Measurements from ENCODE around the gene BCAS4. TPM values are rescaled to one million over a fixed set of nuclear protein-coding genes. Genes with fewer than 3 reads are reported as not detected.
"Not testable (repeated sequence)": the region's sequence is repeated elsewhere in the genome, so short reads cannot be mapped to it uniquely, and the experiment has no call there.

Gene BCAS4
- total RNA-seq, 1 experiment from 2014 or later, result 17.6 TPM

DNA sequence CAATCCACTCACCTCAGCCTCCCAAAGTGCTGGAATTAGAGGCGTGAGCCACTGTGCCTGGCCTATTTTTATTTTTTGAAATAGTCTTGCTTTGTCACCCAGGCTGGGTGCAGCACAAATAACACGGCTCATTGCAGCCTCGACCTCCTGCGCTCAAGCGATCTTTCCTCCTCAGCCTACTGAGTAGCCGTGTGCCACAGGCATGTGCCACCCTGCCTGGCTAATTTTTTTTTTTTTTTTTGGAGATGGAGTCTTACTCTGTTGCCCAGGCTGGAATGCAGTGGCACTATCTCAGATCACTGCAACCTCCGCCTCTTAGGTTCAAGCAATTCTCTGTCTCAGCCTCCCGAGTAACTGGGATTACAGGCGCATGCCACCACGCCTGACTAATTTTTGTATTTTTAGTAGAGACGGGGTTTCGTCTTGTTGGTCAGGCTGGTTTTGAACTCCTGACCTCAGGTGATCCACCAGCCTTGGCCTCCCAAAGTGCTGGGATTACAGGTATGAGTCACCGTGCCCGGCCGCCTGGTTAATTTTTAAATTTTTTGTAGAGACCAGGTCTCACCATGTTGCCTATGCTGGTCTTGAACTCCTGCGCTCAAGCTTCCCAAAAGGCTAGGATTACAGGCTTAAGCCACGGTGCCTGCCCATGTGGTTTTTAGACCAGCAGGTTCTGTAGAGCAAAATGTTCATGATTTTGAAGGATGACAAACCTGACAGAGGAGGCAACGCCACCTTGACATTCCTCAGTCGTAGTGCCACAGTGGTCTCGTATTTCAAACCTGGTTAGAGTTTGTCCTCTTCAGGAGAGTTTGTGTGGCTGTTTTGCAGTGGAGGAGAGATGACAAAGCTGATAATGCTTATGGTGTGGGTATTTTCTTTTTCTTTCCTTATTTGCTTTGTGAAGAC is 31.1 kb upstream of the BCAS4 start:
- H3K36me3 ChIP-seq (replicated peaks; ENCODE audit: control insufficient read depth, insufficient read depth, low read length); H3K4me3 ChIP-seq (ENCODE audit: insufficient read depth, low read depth, low read length); H3K27me3 ChIP-seq (ENCODE audit: control insufficient read depth, insufficient read depth, low read length); DNase-seq: not testable (repeated sequence)

DNA sequence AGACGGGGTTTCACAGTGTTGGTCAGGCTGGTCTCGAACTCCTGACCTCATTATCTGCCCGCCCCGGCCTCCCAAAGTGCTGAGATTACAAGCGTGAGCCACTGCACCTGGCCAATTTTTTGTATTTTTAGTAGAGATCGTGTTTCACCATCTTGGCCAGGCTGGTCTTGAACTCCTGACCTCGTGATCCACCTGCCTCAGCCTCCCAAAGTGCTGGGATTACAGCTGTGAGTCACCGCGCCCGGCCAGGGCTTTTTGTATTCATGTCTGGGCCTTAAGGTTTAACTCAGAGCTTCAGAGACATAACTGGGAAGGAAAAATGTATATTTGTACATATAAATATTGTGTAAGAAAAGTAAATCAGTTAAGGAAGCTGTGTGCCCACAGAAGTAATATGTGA is 29.6 kb upstream of the BCAS4 start:
- not testable (repeated sequence) for H3K4me3 ChIP-seq (ENCODE audit: insufficient read depth, low read depth, low read length); H3K27me3 ChIP-seq (ENCODE audit: control insufficient read depth, insufficient read depth, low read length); H3K36me3 ChIP-seq (replicated peaks; ENCODE audit: control insufficient read depth, insufficient read depth, low read length); DNase-seq

DNA sequence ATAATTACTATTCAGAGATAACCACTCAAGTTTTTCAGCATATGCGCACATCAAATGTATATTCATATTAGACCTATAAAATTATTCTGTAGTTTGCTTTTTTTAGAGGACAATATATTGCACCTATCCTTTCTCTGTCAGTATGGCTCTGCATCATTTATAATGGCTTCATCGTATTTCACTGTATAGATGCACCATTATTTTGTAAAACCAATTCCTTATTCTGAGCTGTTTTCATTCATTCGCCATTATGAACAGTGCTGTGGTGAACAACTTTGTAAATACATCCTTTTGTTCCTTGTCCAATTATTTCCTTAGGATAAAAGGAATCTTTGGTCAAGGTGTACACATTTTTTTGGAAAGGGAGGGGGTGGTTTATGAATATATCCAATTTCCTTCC is 29.2 kb upstream of the BCAS4 start:
- no peak for DNase-seq
- Histone ChIP-seq H3K36me3 (replicated peaks; ENCODE audit: control insufficient read depth, insufficient read depth, low read length) (no peaks in the 10 kb centered on the region), H3K4me3 (ENCODE audit: insufficient read depth, low read depth, low read length) (no peak overlapping the region), H3K27me3 (ENCODE audit: control insufficient read depth, insufficient read depth, low read length) (no peaks in the 10 kb centered on the region)

DNA sequence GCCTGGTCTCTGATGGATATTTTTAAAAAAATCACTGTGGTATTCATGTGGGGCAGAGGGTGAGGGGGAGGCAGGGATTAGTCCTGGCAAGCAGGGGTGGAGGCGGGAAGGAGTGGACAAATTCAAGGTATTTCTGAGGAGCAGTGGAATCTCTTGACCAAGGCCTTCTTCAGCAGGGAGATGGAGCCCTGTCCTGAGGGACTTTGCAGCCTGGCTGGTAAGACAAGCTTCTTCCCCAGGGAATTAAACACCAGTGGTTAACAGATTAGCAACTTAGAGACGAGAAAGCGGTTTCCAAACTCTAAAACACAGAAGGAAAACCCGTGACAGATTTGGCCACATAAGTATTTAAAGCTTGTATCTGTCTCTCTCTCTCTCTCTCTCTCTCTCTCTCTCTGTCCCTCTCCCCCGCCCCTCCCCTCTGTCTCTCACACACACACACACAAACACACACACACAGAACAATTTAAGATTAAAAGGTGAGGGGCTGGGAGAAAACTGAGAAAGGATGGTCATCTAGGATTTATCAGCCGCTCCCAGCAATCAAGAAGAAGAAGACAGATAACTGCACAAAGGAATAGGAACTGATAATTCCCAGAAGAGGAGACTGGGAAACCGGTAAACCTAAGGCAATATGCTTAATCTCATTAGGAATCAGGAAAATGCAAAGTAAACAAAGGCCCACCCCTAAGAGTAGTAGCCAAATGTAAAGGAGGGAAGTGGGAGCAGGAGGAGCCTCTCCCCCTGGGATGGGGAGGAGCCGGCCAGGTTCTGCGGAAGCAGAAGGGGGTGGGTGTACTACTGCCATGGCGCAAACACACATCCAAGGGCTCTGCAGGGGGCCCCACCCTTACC is 27.7 kb upstream of the BCAS4 start:
- not testable (repeated sequence) for H3K36me3 ChIP-seq (replicated peaks; ENCODE audit: control insufficient read depth, insufficient read depth, low read length); H3K4me3 ChIP-seq (ENCODE audit: insufficient read depth, low read depth, low read length); H3K27me3 ChIP-seq (ENCODE audit: control insufficient read depth, insufficient read depth, low read length); DNase-seq

DNA sequence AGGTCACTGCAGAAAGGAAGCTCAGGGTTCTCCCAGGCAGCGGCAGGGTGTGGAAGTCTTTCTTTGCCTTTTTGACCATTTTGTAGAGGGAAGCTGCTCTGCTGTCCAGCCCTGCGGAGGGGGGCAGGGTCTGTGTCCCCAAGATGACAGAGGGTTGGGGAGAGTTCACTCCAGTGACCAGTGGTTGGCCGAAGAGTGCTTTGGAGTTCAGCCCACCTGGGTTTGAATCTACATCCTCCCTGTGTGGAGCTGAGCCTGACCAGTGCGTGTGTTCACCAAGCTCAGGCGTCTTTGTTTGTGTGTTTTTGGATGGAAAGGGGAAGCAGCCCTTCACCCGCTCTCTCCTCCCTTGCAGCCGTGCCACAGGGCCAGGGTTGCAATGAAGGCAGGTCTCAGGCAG is 25.9 kb upstream of the BCAS4 start:
- DNase-seq; H3K36me3 ChIP-seq (replicated peaks; ENCODE audit: control insufficient read depth, insufficient read depth, low read length); H3K27me3 ChIP-seq (ENCODE audit: control insufficient read depth, insufficient read depth, low read length); H3K4me3 ChIP-seq (ENCODE audit: insufficient read depth, low read depth, low read length): not testable (repeated sequence)

DNA sequence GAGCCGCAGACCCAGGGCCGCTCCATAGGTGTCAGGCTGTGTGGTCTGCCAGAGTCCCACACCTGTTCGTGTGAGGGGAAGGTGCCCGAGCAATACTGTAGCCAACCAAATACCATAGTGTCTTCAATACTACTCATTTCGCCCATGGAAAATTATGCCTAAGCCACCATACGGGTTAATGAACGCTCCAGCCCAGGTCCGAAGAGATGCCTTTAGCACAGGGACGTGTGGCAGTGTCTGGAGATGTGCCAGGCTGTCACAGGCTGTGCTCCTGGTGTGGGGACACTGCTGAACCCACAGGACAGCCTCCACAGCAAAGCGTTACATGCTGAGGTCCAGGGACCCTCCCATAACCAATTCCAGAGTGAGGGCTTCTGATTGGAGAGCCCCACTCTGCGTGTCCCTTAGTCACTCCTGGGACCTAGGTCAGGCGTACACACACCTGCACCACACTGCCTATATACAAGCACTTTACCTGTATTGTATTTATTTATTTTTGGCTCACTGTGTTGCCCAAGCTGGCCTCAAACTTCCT is 25.2 kb upstream of the BCAS4 start:
- not testable (repeated sequence) for H3K4me3 ChIP-seq (ENCODE audit: insufficient read depth, low read depth, low read length); DNase-seq; H3K27me3 ChIP-seq (ENCODE audit: control insufficient read depth, insufficient read depth, low read length); H3K36me3 ChIP-seq (replicated peaks; ENCODE audit: control insufficient read depth, insufficient read depth, low read length)

DNA sequence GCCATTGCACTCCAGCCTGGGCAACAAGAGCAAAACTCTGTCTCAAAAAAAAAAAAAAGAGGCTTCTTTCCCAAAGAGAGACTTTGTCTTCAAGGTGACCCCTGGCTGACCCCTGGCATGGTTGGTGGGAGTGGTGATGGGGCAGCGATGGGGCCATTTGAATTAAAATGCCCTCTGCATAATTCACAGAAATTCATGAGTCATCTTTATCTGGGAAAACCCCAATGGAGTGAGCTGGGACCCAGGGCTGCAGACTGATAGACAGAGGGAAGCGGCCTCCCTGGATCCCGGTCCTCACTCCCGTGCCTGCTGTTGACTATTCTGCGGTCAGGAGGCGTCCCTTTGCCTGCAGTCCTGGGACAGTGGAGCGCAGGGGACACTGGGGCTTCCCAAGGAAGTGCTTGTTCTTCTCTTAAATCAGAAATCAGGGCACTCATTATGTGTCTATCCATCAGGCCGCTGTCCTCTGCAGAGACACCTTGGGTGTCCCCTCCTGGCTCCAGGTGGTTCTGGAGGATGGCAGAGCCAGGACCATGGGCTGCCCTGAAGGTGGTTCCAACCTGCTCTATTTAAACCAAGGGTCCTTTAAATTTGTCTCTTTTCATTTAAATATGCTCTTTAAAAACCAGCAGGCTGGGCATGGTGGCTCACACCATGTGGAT is 23.3 kb upstream of the BCAS4 start:
- not testable (repeated sequence) for DNase-seq

DNA sequence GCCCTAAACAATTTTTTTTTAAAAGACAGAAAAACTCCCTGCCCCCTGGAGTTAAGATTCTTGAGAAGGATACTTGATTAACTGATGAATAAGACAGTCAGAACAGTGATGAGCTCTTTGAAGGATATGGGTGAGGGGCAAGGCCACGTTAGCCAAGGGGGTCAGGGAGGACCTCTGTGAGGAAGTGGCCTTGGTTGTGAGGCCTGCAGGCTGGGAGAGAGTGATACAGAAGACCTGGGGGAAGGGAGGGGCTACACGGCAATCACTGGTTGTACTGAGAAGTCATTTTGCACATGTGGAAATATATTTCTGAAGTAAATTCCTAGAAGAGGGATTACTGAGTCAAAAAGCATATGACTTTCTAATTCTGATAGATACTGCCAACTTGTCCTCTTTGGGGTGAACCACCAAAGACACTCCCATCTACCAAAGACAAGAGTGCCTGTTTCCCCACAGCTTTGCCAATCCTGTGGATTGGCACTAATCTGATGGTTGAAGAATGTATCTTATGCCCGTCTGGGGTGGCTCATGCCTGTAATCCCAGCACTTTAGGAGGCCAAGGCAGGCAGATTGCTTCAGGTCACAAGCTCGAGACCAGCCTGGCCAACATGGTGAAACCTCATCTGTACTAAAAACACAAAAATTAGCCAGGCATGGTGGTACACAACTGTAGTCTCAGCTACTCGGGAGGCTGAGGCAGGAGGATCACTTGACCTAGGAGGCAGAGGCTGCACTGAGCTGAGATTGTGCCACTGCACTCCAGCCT is 22.3 kb upstream of the BCAS4 start:
- no peak overlapping the region for H3K4me3 ChIP-seq (ENCODE audit: insufficient read depth, low read depth, low read length)
- H3K27me3 ChIP-seq (ENCODE audit: control insufficient read depth, insufficient read depth, low read length), result no peaks in the 10 kb centered on the region
- H3K36me3 ChIP-seq (replicated peaks; ENCODE audit: control insufficient read depth, insufficient read depth, low read length), result no peaks in the 10 kb centered on the region
- no peak for DNase-seq

More for the DNA sequence above, 23.3 kb upstream of the BCAS4 start:
- H3K36me3 ChIP-seq (replicated peaks; ENCODE audit: control insufficient read depth, insufficient read depth, low read length); H3K27me3 ChIP-seq (ENCODE audit: control insufficient read depth, insufficient read depth, low read length); H3K4me3 ChIP-seq (ENCODE audit: insufficient read depth, low read depth, low read length): not testable (repeated sequence)

DNA sequence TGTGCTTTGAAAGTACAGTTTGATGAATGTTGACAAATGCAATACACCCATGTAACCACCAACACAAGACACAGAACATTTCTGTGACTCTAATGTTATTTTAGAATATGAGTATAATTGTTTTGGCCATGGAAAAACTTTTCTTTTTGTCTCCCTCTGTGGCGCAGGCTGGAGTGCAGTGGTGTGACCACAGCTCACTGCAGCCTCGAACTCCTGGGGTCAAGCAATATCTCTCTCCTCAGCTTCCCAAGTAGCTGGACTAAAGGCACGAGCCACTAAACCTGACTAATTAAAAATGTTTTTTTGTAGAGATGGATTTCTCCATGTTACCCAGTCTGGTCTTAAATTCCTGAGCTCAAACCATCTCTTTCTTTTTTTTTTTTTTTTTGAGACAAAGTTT is 20.3 kb upstream of the BCAS4 start:
- Histone ChIP-seq H3K27me3 (ENCODE audit: control insufficient read depth, insufficient read depth, low read length) (no peaks in the 10 kb centered on the region), H3K4me3 (ENCODE audit: insufficient read depth, low read depth, low read length) (no peak overlapping the region), H3K36me3 (replicated peaks; ENCODE audit: control insufficient read depth, insufficient read depth, low read length) (no peaks in the 10 kb centered on the region)
- no peak for DNase-seq

DNA sequence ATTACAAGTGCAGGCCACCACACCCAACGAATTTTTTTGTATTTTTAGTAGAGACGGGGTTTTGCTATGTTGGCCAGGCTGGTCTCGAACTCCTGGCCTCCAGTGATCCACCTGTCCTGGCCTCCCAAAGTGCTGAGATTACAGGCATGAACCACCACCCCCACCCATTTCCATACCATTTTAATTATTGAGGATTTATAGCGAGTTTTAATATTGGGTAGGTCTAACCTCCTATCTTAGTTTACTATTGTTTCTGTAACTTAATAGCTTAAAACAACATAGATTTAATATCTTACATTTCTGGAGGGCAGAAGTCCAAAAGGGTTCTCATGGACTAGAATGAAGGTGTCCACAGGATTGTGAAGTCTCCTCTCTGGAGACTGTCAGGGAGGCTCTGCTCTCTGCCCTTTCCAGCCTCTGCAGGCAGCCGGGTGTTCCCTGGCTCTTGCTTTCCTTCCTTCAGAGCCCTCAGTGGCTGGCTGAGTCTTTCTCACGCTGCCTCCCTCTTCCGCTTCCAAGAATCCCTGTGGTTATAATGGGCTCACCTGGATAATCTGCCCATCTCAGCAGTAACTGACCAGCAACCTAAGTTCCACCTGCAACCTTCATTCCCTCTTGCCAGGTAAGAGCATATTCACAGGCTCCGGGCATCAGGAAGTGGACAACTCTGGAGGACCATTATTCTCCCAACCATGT is 18.6 kb upstream of the BCAS4 start:
- H3K4me3 ChIP-seq (ENCODE audit: insufficient read depth, low read depth, low read length), result no peak overlapping the region
- no peaks in the 10 kb centered on the region for H3K27me3 ChIP-seq (ENCODE audit: control insufficient read depth, insufficient read depth, low read length)
- DNase-seq, result no peak
- no peaks in the 10 kb centered on the region for H3K36me3 ChIP-seq (replicated peaks; ENCODE audit: control insufficient read depth, insufficient read depth, low read length)

DNA sequence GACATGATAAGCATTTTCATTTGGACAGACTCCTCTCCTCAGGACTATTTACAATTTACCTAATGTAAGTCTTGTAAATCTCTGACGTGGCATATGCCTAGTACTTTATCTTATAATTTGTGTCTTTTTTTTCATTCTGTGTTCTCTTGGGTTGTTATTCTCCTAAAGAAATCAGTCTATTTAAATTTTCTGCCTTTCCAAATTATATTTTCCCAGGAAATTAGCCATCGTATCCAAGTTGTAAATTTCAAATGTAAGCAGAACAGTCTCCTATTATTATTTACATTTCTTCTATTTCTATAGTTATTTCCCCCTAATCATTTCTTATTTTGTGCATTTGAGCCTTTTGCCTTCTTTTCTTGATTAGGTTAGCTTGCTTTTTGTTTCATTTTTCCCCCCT is 17.5 kb upstream of the BCAS4 start:
- no peak overlapping the region for H3K4me3 ChIP-seq (ENCODE audit: insufficient read depth, low read depth, low read length)
- DNase-seq, result no peak
- no peaks in the 10 kb centered on the region for H3K36me3 ChIP-seq (replicated peaks; ENCODE audit: control insufficient read depth, insufficient read depth, low read length)
- no peaks in the 10 kb centered on the region for H3K27me3 ChIP-seq (ENCODE audit: control insufficient read depth, insufficient read depth, low read length)

DNA sequence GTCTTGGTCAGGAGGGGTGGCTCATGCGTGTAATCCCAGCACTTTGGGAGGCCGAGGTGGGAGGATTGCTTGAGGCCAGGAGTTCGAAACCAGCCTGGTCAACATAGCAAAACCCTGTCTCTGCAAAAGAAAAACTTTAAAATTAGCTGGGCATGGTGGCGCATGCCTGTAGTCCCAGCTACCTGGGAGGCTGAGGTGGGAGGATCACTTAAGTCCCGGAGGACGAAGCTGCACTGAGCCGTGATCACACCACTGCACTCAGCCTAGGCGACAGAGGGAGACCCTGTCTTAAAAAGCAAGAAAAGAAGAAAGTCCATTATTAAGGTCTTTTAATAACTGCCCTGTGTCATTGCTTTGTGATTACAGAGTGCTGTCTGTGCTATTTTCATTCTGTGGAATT is 15.9 kb upstream of the BCAS4 start:
- H3K36me3 ChIP-seq (replicated peaks; ENCODE audit: control insufficient read depth, insufficient read depth, low read length); H3K4me3 ChIP-seq (ENCODE audit: insufficient read depth, low read depth, low read length); DNase-seq; H3K27me3 ChIP-seq (ENCODE audit: control insufficient read depth, insufficient read depth, low read length): not testable (repeated sequence)

DNA sequence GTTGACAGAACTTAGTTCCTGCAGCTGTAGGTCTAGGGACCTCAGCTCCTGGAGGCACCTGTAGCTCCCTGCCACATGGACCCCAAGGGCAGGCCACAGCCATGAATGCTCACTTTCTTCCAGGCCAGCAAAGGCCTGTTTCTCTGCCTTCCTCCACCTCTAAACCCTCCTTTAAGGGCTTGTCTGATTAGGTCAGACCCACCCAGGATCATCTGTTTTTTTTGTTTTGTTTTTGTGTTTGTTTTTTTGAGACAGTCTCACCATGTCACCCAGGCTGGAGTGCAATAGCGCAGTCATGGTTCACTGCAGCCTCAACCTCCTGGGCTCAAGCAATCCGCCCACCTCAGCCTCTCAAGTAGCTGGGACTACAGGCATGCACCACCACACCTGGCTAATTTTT is 11.5 kb upstream of the BCAS4 start:
- no peaks in the 10 kb centered on the region for H3K36me3 ChIP-seq (replicated peaks; ENCODE audit: control insufficient read depth, insufficient read depth, low read length)
- H3K4me3 ChIP-seq (ENCODE audit: insufficient read depth, low read depth, low read length), result no peak overlapping the region
- no peaks in the 10 kb centered on the region for H3K27me3 ChIP-seq (ENCODE audit: control insufficient read depth, insufficient read depth, low read length)
- no peak for DNase-seq
